Body of pancreas (tissue), 4 donors: ENCODE measurements around the gene WDR75. TPM values are rescaled to one million over a fixed set of nuclear protein-coding genes. Genes with fewer than 3 reads are reported as not detected.

Source experiments
- ATAC-seq: fragments of 150-250 bp; one replicate; pipeline ENCODE4 v1.9.1; 2016
- DNase-seq, 4 donors: peaks; one replicate each; pipeline ENCODE4 v3.0.0-alpha.2; 2019
- H3K27ac ChIP-seq, 4 donors: fragments of 200-600 bp; sonication (generic); 1 replicate in 3 of 4; 2 replicates in 1 of 4; pipeline versions ENCODE4 v1.5.1 to v1.6.1; 2016 to 2019; ENCODE audit warnings: mild to moderate bottlenecking in 1 of 4, mixed read lengths in 1 of 4, moderate library complexity in 1 of 4
- H3K27me3 ChIP-seq, 2 donors: fragments of 200-600 bp; sonication (generic); one replicate each; pipeline ENCODE4 v1.6.0; 2016; ENCODE audit warnings: mild to moderate bottlenecking in 1 of 2
- H3K36me3 ChIP-seq, 2 donors: fragments of 200-600 bp; sonication (generic); replicated peaks in 1 of 2; 2 replicates each; pipeline ENCODE4 v1.5.1; 2016; ENCODE audit warnings: low read depth in 2 of 2; ENCODE audit not compliant: insufficient read depth in 1 of 2
- H3K4me1 ChIP-seq: fragments of 200-600 bp; sonication (generic); one replicate; pipeline ENCODE4 v1.6.0; 2016
- H3K4me3 ChIP-seq, 2 donors: fragments of 200-600 bp; sonication (generic); 1 replicate in 1 of 2; 2 replicates in 1 of 2; pipeline ENCODE4 v1.5.1; 2016 to 2019
- H3K9me3 ChIP-seq, 3 donors: fragments of 200-600 bp; sonication (generic); 1 replicate in 2 of 3; 2 replicates in 1 of 3; pipeline ENCODE4 v1.5.1; 2016
- CTCF ChIP-seq, 7 experiments: fragments of 450-650 bp in 4 of 7; fragments of 200-600 bp in 3 of 7; sonication (generic) in 3 of 7; IDR thresholded peaks; one replicate each; pipeline ENCODE4 v1.5.1; 2016 to 2019; ENCODE audit warnings: antibody characterized with exemption in 7 of 7
- POLR2A ChIP-seq, 3 donors: fragments of 450-650 bp; IDR thresholded peaks; one replicate each; pipeline ENCODE4 v1.6.1; 2016; ENCODE audit warnings: antibody characterized with exemption in 3 of 3, mild to moderate bottlenecking in 2 of 3
- WGBS, 2 donors: methylation state at CpG; one replicate each; pipeline ENCODE4 v1.1.5; 2017; 5-methylcytosine and 5-hydroxymethylcytosine counted together
- intact Hi-C: fragments of 100-400 bp; cut with DNase I; formaldehyde crosslinking; loops from one replicate; pipeline ENCODE4 v1.15.1; 2023
- total RNA-seq, 2 donors: library from RNA; depleted of rRNA; stranded (reverse); fragments of >200 nt; gene quantifications; one replicate each; pipeline ENCODE4 v1.1.0, GENCODE V29; 2016

The WDR75 gene
- total RNA-seq, 2 donors from 2014 or later: 14.2 to 26.2 TPM

- Histone ChIP-seq H3K4me3 (no peak overlapping the region), H3K27ac (peak overlapping the region; percentile 33 to 66 (median 53)), H3K4me1 (peaks cover 20% of the 10 kb centered on the region), H3K9me3 (no peaks in the 10 kb centered on the region), H3K27me3 (no peaks in the 10 kb centered on the region), H3K36me3 (no peaks in the 10 kb centered on the region)
- intact Hi-C loops: no loop called here
- peak; percentile 90 for ATAC-seq
- WGBS, 2 donors: 22 to 32% methylated on average over 5 of the region's 5 CpGs
- DNase-seq: peak in 3 of 4 donors; percentile 10 to 54 (median 21)
- no peak for TF ChIP-seq CTCF (IDR thresholded peaks at IDR 0.05)
- no peak for TF ChIP-seq POLR2A (IDR thresholded peaks at IDR 0.05)
Measured at GRCh38 chr2:189522435-189523151, 81.3 kb downstream of the WDR75 start.

GRCh38 chr2:189524746-189525145 is 83.5 kb downstream of the WDR75 start:
- Histone ChIP-seq H3K9me3 (no peaks in the 10 kb centered on the region), H3K36me3 (no peaks in the 10 kb centered on the region), H3K27me3 (no peaks in the 10 kb centered on the region), H3K4me3 (no peak overlapping the region), H3K4me1 (peaks cover 20% of the 10 kb centered on the region), H3K27ac (no peak overlapping the region)
- no peak for TF ChIP-seq POLR2A (IDR thresholded peaks at IDR 0.05)
- no peak for TF ChIP-seq CTCF (IDR thresholded peaks at IDR 0.05)
- ATAC-seq (no peak), DNase-seq (no peak)
- WGBS, 2 donors: 72 to 89% methylated on average over 4 of the region's 4 CpGs
- intact Hi-C loops: no loop called here

Other genes with a start within 250 kb of the WDR75 start
- gene SLC40A1, start 139.3 kb downstream of the WDR75 start, total RNA-seq: 10 to 100 TPM; 30.3 to 61.2 TPM
- gene ASNSD1, start 220.0 kb downstream of the WDR75 start, total RNA-seq: 10 to 100 TPM in 1 of 2 donors, 1 to 10 TPM in 1; 9.6 to 22.8 TPM
- gene ANKAR, start 233.2 kb downstream of the WDR75 start, total RNA-seq: 10 to 100 TPM; 10.9 to 14.3 TPM